Neutrophil (primary cell): Measurements from ENCODE around the gene MAMDC2.

ENCODE experiments used
- H3K27ac ChIP-seq: fragments of 200-600 bp; sonication (generic); 2 replicates; pipeline ENCODE4 v1.5.1; 2016; ENCODE audit warnings: mild to moderate bottlenecking, moderate library complexity
- H3K27me3 ChIP-seq: fragments of 200-600 bp; sonication (generic); 2 replicates; pipeline ENCODE4 v1.6.0; 2016; ENCODE audit warnings: mild to moderate bottlenecking
- H3K36me3 ChIP-seq: fragments of 200-600 bp; sonication (generic); 2 replicates; pipeline ENCODE4 v1.5.1; 2017
- H3K4me1 ChIP-seq, 2 experiments: fragments of 200-600 bp in 1 of 2; sonication (generic) in 1 of 2; 1 replicate in 1 of 2; 2 replicates in 1 of 2; pipeline versions ENCODE4 v1.5.1 to v1.6.1; 2013 to 2016; ENCODE audit warnings: low read depth in 1 of 2, low read length in 1 of 2, mild to moderate bottlenecking in 1 of 2, moderate library complexity in 1 of 2; ENCODE audit not compliant: control insufficient read depth in 1 of 2, insufficient read depth in 1 of 2
- H3K4me3 ChIP-seq, 2 experiments: fragments of 200-600 bp in 1 of 2; sonication (generic) in 1 of 2; 1 replicate in 1 of 2; 2 replicates in 1 of 2; pipeline ENCODE4 v1.5.1; 2013 to 2016; ENCODE audit warnings: low read depth in 1 of 2, low read length in 1 of 2, mild to moderate bottlenecking in 1 of 2, moderate library complexity in 1 of 2
- H3K9me3 ChIP-seq: fragments of 200-600 bp; sonication (generic); 2 replicates; pipeline ENCODE4 v1.5.1; 2016
- CTCF ChIP-seq: fragments of 200-600 bp; sonication (generic); IDR thresholded peaks from 2 replicates; pipeline ENCODE4 v1.5.1; 2016; ENCODE audit warnings: antibody characterized with exemption

MAMDC2 gene

DNA sequence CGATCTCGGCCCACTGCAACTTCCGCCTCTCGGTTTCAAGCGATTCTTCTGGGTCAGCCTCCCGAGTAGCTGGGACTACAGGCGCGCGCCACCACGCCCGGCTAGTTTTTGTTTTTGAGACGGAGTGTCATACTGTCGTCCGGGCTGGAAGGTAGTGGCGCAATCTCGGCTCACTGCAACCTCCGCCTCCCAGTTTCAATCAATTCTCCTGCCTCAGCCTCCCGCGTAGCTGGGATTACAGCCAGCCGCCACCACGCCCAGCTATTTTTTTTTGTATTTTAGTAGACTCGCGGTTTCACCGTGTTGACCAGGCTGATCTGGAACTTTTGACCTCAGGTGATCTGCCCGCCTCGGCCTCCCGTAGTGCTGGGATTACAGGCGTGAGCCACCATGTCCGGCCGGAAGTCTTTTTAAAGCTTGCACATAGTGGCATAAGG, 216.4 kb downstream of the MAMDC2 start:
- Histone ChIP-seq H3K27ac (no peak overlapping the region), H3K9me3 (no peaks in the 10 kb centered on the region), H3K4me3 (peak overlapping the region; percentile 69 to 81), H3K36me3 (peaks cover 8% of the 10 kb centered on the region), H3K4me1 (peaks cover 16 to 17% of the 10 kb centered on the region in 2 experiments), H3K27me3 (no peaks in the 10 kb centered on the region)
- TF ChIP-seq CTCF = no peak

GRCh38 chr9:70260606-70261005, 217.0 kb downstream of the MAMDC2 start:
- Histone ChIP-seq H3K27ac (no peak overlapping the region), H3K9me3 (no peaks in the 10 kb centered on the region), H3K36me3 (peaks cover 14% of the 10 kb centered on the region), H3K4me3 (no peak overlapping the region), H3K27me3 (no peaks in the 10 kb centered on the region), H3K4me1 (peaks cover 16 to 17% of the 10 kb centered on the region in 2 experiments)
- no peak for TF ChIP-seq CTCF

GRCh38 chr9:70261131-70261870, 217.7 kb downstream of the MAMDC2 start:
- Histone ChIP-seq H3K4me1 (peaks cover 16 to 17% of the 10 kb centered on the region in 2 experiments), H3K27ac (no peak overlapping the region), H3K4me3 (no peak overlapping the region), H3K36me3 (peaks cover 17% of the 10 kb centered on the region), H3K27me3 (no peaks in the 10 kb centered on the region), H3K9me3 (no peaks in the 10 kb centered on the region)
- TF ChIP-seq CTCF = no peak

- no peaks in the 10 kb centered on the region for H3K9me3 ChIP-seq
- TF ChIP-seq CTCF = no peak
- H3K36me3 ChIP-seq = peaks cover 21% of the 10 kb centered on the region
- H3K27ac ChIP-seq = no peak overlapping the region
- H3K4me1 ChIP-seq = peaks cover 16 to 17% of the 10 kb centered on the region in 2 experiments
- no peaks in the 10 kb centered on the region for H3K27me3 ChIP-seq
- no peak overlapping the region for H3K4me3 ChIP-seq
These were observed 218.7 kb downstream of the MAMDC2 start for GRCh38 chr9:70262366-70262765.

DNA sequence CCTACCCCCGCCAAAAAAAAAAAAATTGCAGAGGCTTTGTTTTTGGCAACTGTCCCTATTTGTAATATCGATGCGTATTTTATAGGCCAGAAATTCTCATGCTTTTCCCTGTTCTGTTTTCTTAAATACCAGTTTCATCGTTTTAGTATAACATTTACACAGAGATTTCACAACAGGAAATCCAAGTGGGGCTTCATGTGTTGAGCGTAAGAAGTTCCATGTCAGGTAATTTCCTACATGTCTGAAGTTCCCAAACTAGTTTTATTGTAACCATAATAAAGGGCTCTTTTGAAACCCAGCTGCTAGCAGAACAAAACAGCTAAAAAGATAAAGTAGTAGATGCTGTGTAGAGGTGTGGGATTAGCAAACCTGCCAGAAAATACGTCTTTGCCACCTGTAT, 219.3 kb downstream of the MAMDC2 start:
- no peak for TF ChIP-seq CTCF
- Histone ChIP-seq H3K4me1 (peaks cover 13 to 15% of the 10 kb centered on the region in 2 experiments), H3K27me3 (no peaks in the 10 kb centered on the region), H3K9me3 (no peaks in the 10 kb centered on the region), H3K27ac (no peak overlapping the region), H3K36me3 (peaks cover 21% of the 10 kb centered on the region), H3K4me3 (no peak overlapping the region)
